SJCRH30 (cell line): Measurements from ENCODE around the gene CNST. TPM values are rescaled to one million over a fixed set of nuclear protein-coding genes. Genes with fewer than 3 reads are reported as not detected.
A peak's percentile ranks its signal among the peaks of the same experiment; 100 is the strongest.
"Not testable (repeated sequence)": the region's sequence is repeated elsewhere in the genome, so short reads cannot be mapped to it uniquely, and the experiment has no call there.

Experiments
- DNase-seq, 2 experiments: peaks; one replicate each; pipeline ENCODE4 v3.0.0-alpha.2; 2015 to 2020
- H3K27ac ChIP-seq: fragments of 250-450 bp; sonication (Bioruptor Pico); 2 replicates; pipeline ENCODE4 v1.5.1; 2020; ENCODE audit warnings: mild to moderate bottlenecking, moderate library complexity
- H3K27me3 ChIP-seq: fragments of 250-450 bp; sonication (Bioruptor Pico); 2 replicates; pipeline ENCODE4 v1.5.1; 2020; ENCODE audit warnings: mild to moderate bottlenecking, moderate library complexity
- H3K36me3 ChIP-seq: fragments of 250-450 bp; sonication (Bioruptor Pico); 2 replicates; pipeline ENCODE4 v1.5.1; 2020; ENCODE audit warnings: mild to moderate bottlenecking, moderate library complexity
- H3K4me1 ChIP-seq: fragments of 250-450 bp; sonication (Bioruptor Pico); 2 replicates; pipeline ENCODE4 v1.5.1; 2020; ENCODE audit warnings: mild to moderate bottlenecking, moderate library complexity
- H3K4me3 ChIP-seq: fragments of 250-450 bp; sonication (Bioruptor Pico); 2 replicates; pipeline ENCODE4 v1.5.1; 2020; ENCODE audit warnings: mild to moderate bottlenecking, moderate library complexity
- H3K9me3 ChIP-seq: fragments of 250-450 bp; sonication (Bioruptor Pico); replicated peaks from 2 replicates; pipeline ENCODE4 v1.5.1; 2020; ENCODE audit warnings: mild to moderate bottlenecking, moderate library complexity
- total RNA-seq: library from RNA; depleted of rRNA; stranded (reverse); fragments of >200 nt; shearing (Covaris generic); gene quantifications from 2 replicates; pipeline ENCODE4 v1.2.3, GENCODE V29; 2014

Gene CNST
- total RNA-seq, 1 experiment from 2014 or later = 17.7 TPM

DNA sequence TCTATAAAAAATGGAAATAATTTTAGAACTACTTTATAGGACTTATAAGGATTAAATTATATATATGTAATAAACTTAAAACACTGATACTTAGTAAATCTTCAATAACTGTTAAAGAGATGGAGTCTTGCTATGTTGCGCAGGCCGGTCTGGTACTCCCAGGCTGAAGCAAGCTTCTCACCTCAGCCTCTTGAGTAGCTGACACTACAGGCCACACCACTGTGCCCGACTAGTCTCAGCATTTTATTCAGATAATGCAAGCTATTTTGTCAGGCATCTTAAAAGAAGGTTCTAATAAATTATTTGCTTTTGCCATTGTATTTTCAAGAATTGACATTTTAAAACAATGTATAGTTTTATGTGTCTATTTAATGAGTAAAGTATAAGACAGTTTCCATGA lies 20.8 kb downstream of the CNST start:
- Histone ChIP-seq H3K36me3 (peaks cover 9% of the 10 kb centered on the region; the same call in 1 of the 2 replicates), H3K4me3 (no peak overlapping the region), H3K27ac (no peak overlapping the region), H3K4me1 (peaks cover 7% of the 10 kb centered on the region), H3K9me3 (peaks cover 5% of the 10 kb centered on the region; the same call in 1 of the 2 replicates), H3K27me3 (no peaks in the 10 kb centered on the region)
- no peak for DNase-seq

DNA sequence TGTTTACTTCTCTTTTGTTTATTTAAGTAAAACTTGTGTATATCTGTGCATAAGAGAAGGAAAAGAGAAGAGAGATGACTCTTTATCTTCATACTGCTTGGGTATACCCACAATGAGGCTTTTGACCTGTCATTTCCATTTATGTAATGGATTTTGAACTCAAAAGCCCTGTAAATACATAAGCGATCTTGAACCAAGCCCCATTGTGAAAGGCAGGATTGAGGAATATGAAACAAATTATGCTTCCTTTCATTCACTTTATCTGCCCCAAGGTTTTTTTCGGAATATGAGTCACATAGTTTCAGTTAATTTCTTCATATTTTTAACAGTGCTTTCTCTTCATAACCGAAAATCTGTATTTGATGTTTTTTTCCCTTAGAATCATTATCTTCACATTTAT lies 21.4 kb downstream of the CNST start:
- DNase-seq = no peak
- Histone ChIP-seq H3K27me3 (no peaks in the 10 kb centered on the region), H3K4me1 (peaks cover 7% of the 10 kb centered on the region), H3K36me3 (peaks cover 9% of the 10 kb centered on the region; the same call in 1 of the 2 replicates), H3K27ac (no peak overlapping the region), H3K9me3 (peaks cover 5% of the 10 kb centered on the region; the same call in 1 of the 2 replicates), H3K4me3 (no peak overlapping the region)

DNA sequence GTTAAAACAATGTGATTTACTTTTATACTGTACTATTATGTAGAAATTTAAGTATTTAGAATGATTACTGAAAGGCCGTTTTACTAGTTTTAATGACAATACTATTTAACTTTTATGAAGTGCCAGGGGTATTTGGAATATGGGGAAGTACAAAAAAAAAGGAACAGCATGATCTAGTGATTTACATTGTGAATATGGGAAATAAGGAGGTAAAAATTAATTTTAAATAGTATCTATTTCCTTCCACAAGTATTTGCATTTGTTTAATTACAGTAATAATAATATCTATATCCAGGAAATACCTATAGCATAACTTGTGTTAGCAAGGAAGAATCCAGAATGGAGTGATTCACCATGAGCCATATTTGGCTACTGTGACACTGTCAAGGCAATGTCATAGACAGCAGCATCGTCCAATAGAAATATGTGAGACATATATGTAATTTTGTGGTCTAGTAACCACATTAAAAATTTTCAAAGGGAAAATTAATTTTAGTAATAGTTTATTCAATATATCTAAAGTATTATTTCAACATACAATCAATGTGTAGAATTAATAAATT lies 22.0 kb downstream of the CNST start:
- H3K36me3 ChIP-seq = peaks cover 6% of the 10 kb centered on the region; the same call in 1 of the 2 replicates
- H3K4me1 ChIP-seq = peaks cover 3% of the 10 kb centered on the region
- H3K9me3 ChIP-seq = peaks cover 5% of the 10 kb centered on the region; the same call in 1 of the 2 replicates
- H3K27ac ChIP-seq = no peak overlapping the region
- H3K4me3 ChIP-seq = no peak overlapping the region
- DNase-seq = no peak
- H3K27me3 ChIP-seq = no peaks in the 10 kb centered on the region

DNA sequence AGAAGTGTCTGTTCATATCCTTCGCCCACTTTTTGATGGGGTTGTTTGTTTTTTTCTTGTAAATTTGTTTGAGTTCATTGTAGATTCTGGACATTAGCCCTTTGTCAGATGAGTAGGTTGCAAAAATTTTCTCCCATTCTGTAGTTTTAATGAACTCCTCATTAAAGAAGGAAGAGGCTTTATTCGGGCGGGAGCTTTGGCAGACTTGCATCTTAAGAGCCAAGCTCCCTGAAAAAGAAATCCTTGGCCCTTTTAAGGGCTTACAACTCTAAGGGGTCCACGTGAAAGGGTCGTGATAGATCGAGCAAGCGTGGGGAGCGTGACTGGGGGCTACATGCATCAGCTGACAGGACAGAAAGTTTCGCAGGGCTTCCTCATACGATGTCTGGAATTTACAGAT lies 23.7 kb downstream of the CNST start:
- H3K9me3 ChIP-seq, H3K4me3 ChIP-seq, H3K27me3 ChIP-seq, H3K27ac ChIP-seq, H3K36me3 ChIP-seq, H3K4me1 ChIP-seq, DNase-seq: not testable (repeated sequence)

DNA sequence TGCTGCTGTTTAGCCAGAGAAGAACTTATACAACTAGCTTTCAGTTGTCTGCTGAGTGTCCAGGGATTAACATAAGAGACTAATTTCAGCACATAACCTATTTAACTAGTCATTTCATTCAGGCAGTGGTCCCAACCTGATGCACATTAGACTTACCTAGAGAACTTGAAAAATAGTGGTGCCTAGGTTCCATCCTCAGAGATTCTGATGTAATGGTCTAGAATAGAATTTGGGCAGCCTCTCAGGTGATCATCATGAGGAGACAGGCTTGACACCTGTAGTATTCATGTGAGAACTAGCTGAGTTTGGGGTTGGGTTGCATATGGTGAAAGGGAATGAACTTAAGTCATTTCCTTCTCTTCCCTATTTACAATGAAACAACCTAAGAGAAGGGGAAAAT lies 24.8 kb downstream of the CNST start:
- no peak overlapping the region for H3K4me3 ChIP-seq
- H3K4me1 ChIP-seq = no peaks in the 10 kb centered on the region; the same call in 1 of the 2 replicates
- no peaks in the 10 kb centered on the region for H3K27me3 ChIP-seq
- no peak overlapping the region for H3K27ac ChIP-seq
- peaks cover 9% of the 10 kb centered on the region; the same call in 1 of the 2 replicates for H3K36me3 ChIP-seq
- peaks cover 5% of the 10 kb centered on the region; the same call in 1 of the 2 replicates for H3K9me3 ChIP-seq
- DNase-seq = no peak

DNA sequence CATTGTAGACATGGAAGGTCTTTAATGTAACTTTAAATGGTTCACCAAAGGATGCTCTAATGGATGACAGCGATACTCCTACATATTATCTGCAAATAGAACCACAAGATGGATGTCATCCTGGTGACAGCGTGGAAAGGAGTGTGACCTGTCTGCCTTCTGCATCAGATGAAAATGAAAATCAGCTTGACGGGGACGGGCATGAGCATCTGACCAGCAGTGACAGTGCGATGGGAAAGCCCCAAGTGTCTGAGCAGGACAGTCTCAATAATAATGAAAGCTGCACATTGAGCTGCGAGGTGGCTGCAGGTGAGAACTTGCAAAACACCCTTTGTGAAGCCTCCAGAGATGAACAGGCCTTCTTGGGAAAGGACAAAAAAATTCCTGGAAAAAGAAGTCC lies 25.2 kb downstream of the CNST start:
- no peaks in the 10 kb centered on the region; the same call in 1 of the 2 replicates for H3K4me1 ChIP-seq
- H3K27ac ChIP-seq = no peak overlapping the region

DNA sequence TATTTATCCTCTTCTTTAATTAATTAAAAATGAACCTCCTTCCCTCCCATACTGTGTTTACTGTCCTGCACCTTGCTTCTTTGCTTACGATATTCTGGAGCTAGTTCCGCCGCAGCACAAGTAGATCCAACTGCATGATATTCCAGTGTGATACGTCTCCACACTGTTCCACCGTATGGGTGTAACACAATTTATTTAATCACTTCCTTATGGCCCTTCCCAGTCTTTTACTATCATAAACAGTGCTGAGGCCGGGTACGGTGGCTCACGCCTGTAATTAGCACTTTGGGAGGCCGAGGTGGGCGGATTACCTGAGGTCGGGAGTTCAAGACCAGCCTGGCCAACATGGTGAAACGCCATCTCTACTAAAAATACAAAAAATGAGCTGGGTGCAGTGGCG lies 25.7 kb downstream of the CNST start:
- H3K27ac ChIP-seq = no peak overlapping the region
- H3K27me3 ChIP-seq = no peaks in the 10 kb centered on the region
- H3K4me1 ChIP-seq = no peaks in the 10 kb centered on the region; the same call in 1 of the 2 replicates
- no peak overlapping the region for H3K4me3 ChIP-seq
- H3K36me3 ChIP-seq = peaks cover 10% of the 10 kb centered on the region
- H3K9me3 ChIP-seq = peaks cover 5% of the 10 kb centered on the region; the same call in 1 of the 2 replicates
- no peak for DNase-seq

More for the DNA sequence above, 25.2 kb downstream of the CNST start:
- Histone ChIP-seq H3K9me3 (peaks cover 5% of the 10 kb centered on the region; the same call in 1 of the 2 replicates), H3K27me3 (no peaks in the 10 kb centered on the region), H3K4me3 (no peak overlapping the region), H3K36me3 (peaks cover 8% of the 10 kb centered on the region)
- DNase-seq = no peak

DNA sequence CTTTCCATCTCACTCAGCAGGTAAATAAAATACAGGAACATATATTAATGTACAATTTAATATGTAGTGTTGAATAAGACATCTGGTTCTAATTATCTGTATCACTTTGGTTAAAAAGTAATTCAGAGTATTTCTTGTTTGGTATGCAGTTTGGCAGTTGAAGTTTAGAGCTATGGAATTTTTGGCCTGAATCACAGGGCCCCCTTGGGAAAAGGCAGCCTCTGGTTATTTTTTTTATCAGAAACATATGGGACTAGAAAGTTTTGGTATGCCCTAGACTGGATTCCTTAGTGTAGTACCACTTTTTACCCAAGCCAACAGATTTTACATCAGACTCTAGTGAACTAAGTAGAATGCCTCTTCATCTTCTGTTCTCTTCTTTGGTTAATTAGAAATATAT lies 26.4 kb downstream of the CNST start:
- Histone ChIP-seq H3K27ac (no peak overlapping the region), H3K36me3 (peaks cover 14% of the 10 kb centered on the region), H3K4me1 (no peaks in the 10 kb centered on the region; the same call in 1 of the 2 replicates), H3K4me3 (no peak overlapping the region), H3K27me3 (no peaks in the 10 kb centered on the region), H3K9me3 (peaks cover 5% of the 10 kb centered on the region; the same call in 1 of the 2 replicates)
- DNase-seq = no peak

DNA sequence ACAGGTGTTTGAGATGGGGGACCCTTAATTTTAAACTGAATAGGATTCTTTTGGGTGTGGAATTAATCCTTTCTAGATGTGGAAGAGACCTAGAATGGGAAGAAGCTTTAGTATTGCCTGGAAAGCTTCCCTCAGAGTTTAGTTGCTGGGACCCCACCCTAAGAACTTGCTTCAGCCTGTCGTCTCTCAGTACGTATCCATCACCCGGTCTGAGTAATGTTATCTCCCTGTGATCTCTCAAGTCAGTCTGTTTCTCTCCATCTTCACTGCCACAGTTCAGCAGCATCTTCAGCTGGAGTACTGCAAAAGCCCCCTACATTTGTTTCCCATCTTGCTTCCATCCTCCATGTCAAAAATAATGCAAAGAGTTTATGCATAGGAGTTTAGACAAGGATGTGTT lies 28.9 kb downstream of the CNST start:
- H3K27ac ChIP-seq = no peak overlapping the region
- DNase-seq = no peak
- H3K36me3 ChIP-seq = peaks cover 16% of the 10 kb centered on the region
- no peaks in the 10 kb centered on the region for H3K27me3 ChIP-seq
- no peaks in the 10 kb centered on the region; the same call in 1 of the 2 replicates for H3K4me1 ChIP-seq
- no peak overlapping the region for H3K4me3 ChIP-seq
- no peaks in the 10 kb centered on the region for H3K9me3 ChIP-seq

DNA sequence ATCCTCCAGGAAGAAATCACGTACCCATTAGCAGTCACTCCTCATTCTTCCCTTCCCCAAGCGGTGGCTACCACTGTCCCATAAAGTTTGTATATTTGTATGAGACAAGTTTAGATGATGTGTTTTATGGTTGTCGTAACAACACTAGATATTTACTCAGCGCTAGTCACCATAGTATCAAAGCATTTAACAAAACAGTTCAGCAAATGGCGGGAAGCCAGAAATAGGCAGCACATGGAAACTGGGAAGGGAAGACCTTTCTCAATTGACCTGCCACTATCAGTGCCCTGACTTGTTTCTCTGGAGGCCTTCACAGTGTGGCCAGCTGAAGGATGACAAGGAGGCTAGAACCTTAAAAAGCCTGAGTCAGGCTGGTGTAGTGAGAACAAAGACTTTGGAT lies 31.1 kb downstream of the CNST start:
- no peak overlapping the region for H3K27ac ChIP-seq
- no peaks in the 10 kb centered on the region; the same call in 1 of the 2 replicates for H3K4me1 ChIP-seq
- no peaks in the 10 kb centered on the region for H3K27me3 ChIP-seq
- DNase-seq = no peak
- no peak overlapping the region for H3K4me3 ChIP-seq
- H3K36me3 ChIP-seq = peaks cover 14% of the 10 kb centered on the region
- H3K9me3 ChIP-seq = no peaks in the 10 kb centered on the region

DNA sequence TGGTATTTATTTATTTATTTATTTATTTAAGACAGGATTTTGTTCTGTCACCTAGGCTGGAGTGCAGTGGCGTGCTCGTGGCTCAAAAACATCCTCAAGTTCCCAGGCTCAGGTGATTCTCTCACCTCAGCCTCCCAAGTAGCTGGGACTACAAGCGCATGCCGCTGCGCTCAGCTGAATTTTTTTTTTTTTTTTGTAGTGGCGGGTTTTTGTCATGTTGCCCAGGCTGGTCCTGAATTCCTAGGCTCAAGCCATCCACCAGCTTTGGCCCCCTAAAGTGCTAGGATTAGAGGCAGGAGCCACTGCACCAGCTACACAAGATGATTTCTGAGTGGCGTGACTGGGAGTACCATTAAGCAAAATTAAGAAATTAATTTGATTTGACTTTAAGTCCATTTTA lies 31.7 kb downstream of the CNST start:
- no peaks in the 10 kb centered on the region; the same call in 1 of the 2 replicates for H3K4me1 ChIP-seq
- H3K36me3 ChIP-seq = peaks cover 14% of the 10 kb centered on the region
- no peak overlapping the region for H3K27ac ChIP-seq
- no peaks in the 10 kb centered on the region for H3K27me3 ChIP-seq
- DNase-seq = no peak
- no peaks in the 10 kb centered on the region for H3K9me3 ChIP-seq
- H3K4me3 ChIP-seq = no peak overlapping the region

DNA sequence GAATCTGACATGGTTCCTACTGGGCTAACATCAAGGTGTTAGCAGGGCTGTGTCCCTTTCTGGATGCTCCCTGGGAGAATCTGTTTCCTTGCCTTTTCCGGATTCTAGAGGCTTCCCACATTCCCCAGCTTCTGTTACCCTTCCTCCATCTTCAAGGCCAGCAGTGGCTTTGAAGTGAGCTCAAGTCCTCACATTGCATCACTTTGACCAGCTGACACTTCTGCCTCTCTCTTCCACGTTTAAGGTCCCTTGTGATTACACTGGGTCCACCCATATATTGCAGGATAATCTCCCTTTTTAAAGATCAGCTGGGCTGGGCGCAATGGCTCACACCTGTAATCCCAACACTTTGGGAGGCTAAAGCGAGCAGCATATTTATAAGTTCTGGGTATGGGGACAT lies 33.1 kb downstream of the CNST start:
- H3K27ac ChIP-seq = no peak overlapping the region
- H3K36me3 ChIP-seq = peaks cover 12% of the 10 kb centered on the region
- no peaks in the 10 kb centered on the region for H3K27me3 ChIP-seq
- DNase-seq = no peak
- H3K9me3 ChIP-seq = no peaks in the 10 kb centered on the region
- no peak overlapping the region for H3K4me3 ChIP-seq
- H3K4me1 ChIP-seq = no peaks in the 10 kb centered on the region; the same call in 1 of the 2 replicates

DNA sequence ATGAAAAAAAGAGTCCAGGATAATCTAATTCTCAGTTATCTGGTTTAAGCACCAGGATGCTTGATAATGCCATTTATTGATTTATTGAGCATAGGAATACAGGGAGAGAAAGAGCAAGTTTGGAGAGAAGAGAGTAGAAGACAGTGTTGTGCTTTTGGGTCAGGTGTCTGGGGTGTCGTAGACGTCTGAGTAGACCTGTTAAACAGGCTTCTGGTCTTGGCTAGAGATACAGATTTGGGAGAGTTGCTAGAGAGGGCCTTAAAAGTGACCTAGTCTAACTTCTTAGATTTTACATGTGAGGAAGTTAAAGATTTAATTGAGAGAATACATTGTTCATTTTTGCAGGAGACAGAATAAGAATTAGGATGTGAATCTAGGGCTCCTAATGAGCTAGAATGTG lies 34.3 kb downstream of the CNST start:
- DNase-seq = no peak
- no peaks in the 10 kb centered on the region; the same call in 1 of the 2 replicates for H3K4me1 ChIP-seq
- no peaks in the 10 kb centered on the region for H3K9me3 ChIP-seq
- H3K36me3 ChIP-seq = peaks cover 12% of the 10 kb centered on the region
- no peak overlapping the region for H3K27ac ChIP-seq
- H3K27me3 ChIP-seq = no peaks in the 10 kb centered on the region
- no peak overlapping the region for H3K4me3 ChIP-seq

DNA sequence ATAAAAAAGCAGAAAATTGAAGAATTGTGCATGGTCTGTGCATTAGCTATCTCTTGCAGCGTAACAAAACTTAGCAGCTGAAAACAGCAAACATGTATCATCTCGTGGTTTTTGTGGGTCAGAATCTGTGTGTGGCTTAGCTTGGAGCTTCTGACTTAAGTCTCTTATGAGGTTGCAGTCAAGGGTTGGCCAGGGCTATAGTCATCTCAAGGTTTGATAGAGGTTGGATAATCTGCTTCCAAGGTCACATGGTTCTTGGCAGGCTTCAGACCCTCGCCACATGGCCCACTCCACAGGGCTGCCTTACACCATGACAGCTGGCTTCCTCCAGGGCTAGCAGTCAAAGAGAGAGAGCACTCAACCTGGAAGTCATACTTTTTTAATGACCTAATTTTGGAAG lies 35.9 kb downstream of the CNST start:
- Histone ChIP-seq H3K27ac (peak overlapping the region; percentile 37), H3K4me1 (no peaks in the 10 kb centered on the region; the same call in 1 of the 2 replicates), H3K27me3 (no peaks in the 10 kb centered on the region), H3K36me3 (peaks cover 7% of the 10 kb centered on the region), H3K9me3 (no peaks in the 10 kb centered on the region), H3K4me3 (no peak overlapping the region)
- DNase-seq = peak; percentile 65

DNA sequence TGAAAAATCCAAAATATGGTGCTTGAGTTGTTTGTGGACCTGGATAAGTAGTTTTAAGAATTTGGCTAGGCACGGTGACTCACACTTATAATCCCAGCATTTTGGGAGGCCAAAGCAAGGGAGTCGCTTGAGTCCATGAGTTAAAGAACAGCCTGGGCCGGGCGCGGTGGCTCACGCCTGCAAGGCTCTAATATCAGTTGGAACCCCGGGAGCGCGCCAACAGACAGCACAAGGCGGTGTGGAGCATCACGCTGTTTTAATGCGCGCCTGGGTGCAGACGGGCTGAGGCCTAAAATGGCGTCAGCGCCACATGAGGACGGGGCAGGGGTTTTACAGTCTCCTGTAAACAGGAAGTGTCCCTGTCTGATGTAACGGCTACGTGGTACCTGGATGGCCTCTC lies 39.0 kb downstream of the CNST start:
- not testable (repeated sequence) for H3K27me3 ChIP-seq, H3K9me3 ChIP-seq, H3K4me3 ChIP-seq, H3K27ac ChIP-seq, DNase-seq, H3K36me3 ChIP-seq
- H3K4me1 ChIP-seq = peaks cover 10% of the 10 kb centered on the region

DNA sequence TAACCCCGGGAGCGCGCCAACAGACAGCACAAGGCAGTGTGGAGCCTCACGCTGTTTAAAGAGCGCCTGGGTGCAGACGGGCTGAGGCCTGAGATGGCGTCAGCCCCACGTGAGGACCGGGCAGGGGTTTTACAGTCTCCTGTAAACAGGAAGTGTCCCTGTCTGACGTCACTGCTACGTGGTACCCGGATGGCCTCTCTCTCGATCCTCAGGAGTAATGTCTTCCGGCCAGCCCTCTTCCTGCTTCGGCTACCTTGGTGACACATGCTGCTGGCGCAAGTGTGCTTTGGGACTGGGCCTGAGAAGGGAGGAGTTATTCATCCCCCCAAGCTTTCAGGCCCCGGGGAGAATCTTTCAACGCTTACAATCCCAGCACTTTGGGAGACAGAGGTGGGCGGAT lies 41.2 kb downstream of the CNST start:
- no peak for DNase-seq
- peaks cover 2% of the 10 kb centered on the region; the same call in 1 of the 2 replicates for H3K36me3 ChIP-seq
- no peaks in the 10 kb centered on the region for H3K27me3 ChIP-seq
- no peak overlapping the region for H3K4me3 ChIP-seq
- H3K9me3 ChIP-seq = no peaks in the 10 kb centered on the region
- H3K27ac ChIP-seq = no peak overlapping the region
- H3K4me1 ChIP-seq = peaks cover 10% of the 10 kb centered on the region
